OCI-LY3 (cell line): ENCODE measurements around the gene ZNF438.

Experiments
- H2AFZ ChIP-seq: fragments of 200-600, 300-600 bp; shearing (Covaris generic); 2 replicates; pipeline ENCODE4 v1.6.0; 2014; ENCODE audit warnings: antibody characterized with exemption, low read depth, low read length
- H3K27ac ChIP-seq: fragments of 200-600, 300-600 bp; sonication (generic); 2 replicates; pipeline ENCODE4 v1.5.1; 2014; ENCODE audit warnings: mild to moderate bottlenecking, low read length, moderate library complexity, mixed read lengths
- H3K27me3 ChIP-seq: fragments of 200-600, 300-600 bp; sonication (generic); 2 replicates; pipeline ENCODE4 v1.6.1; 2014; ENCODE audit warnings: low read depth, low read length, mixed read lengths
- H3K36me3 ChIP-seq: fragments of 200-600, 300-600 bp; sonication (generic); replicated peaks from 2 replicates; pipeline ENCODE3; 2014; ENCODE audit warnings: low read depth, low read length, mixed read lengths
- H3K4me1 ChIP-seq: fragments of 300-600, 200-600 bp; sonication (generic); 2 replicates; pipeline ENCODE4 v1.6.1; 2014; ENCODE audit warnings: low read length, mixed read lengths
- H3K4me2 ChIP-seq: fragments of 200-600, 300-600 bp; sonication (generic); 2 replicates; pipeline ENCODE4 v1.6.1; 2014; ENCODE audit warnings: low read length, mixed read lengths
- H3K4me3 ChIP-seq: fragments of 300-600, 200-600 bp; sonication (generic); 2 replicates; pipeline ENCODE4 v1.5.1; 2014; ENCODE audit warnings: antibody characterized with exemption, mild to moderate bottlenecking, low read length, moderate library complexity
- H3K79me2 ChIP-seq: fragments of 300-600, 200-600 bp; shearing (Covaris generic); 2 replicates; pipeline ENCODE4 v1.6.1; 2014; ENCODE audit warnings: mild to moderate bottlenecking, low read length, mixed read lengths
- H3K9ac ChIP-seq: fragments of 300-600, 200-600 bp; shearing (Covaris generic); 2 replicates; pipeline ENCODE4 v1.6.0; 2014; ENCODE audit warnings: mild to moderate bottlenecking, low read length, moderate library complexity
- H3K9me3 ChIP-seq: fragments of 200-600, 300-600 bp; shearing (Covaris generic); 2 replicates; pipeline ENCODE4 v1.6.1; 2014; ENCODE audit warnings: low read length, mixed read lengths; ENCODE audit not compliant: insufficient read depth
- H4K20me1 ChIP-seq: fragments of 200-600, 300-600 bp; sonication (generic); 2 replicates; pipeline ENCODE4 v1.6.1; 2016; ENCODE audit warnings: low read length, mixed read lengths; ENCODE audit not compliant: insufficient read depth
- CTCF ChIP-seq: fragments of 200-600, 300-600 bp; sonication (generic); IDR thresholded peaks from 2 replicates; pipeline ENCODE4 v1.5.1; 2014; ENCODE audit warnings: antibody characterized with exemption, low read length, low read depth
- EZH2phosphoT487 ChIP-seq: fragments of 200-600 bp; shearing (Covaris generic); IDR thresholded peaks from 2 replicates; pipeline ENCODE4 v1.6.1; 2018; ENCODE audit warnings: antibody characterized with exemption, mixed run types, low read depth

Gene ZNF438

GRCh38 chr10:30865141-30865926 lies 166.3 kb downstream of the ZNF438 start:
- H3K27ac ChIP-seq: no peak overlapping the region
- no peak for TF ChIP-seq EZH2phosphoT487

GRCh38 chr10:30863516-30864210 lies 168.0 kb downstream of the ZNF438 start:
- no peak overlapping the region for H3K27ac ChIP-seq
- H3K79me2 ChIP-seq: no peaks in the 10 kb centered on the region
- no peak overlapping the region for H2AFZ ChIP-seq
- H3K4me2 ChIP-seq: no peak overlapping the region
- no peak overlapping the region for H3K4me3 ChIP-seq
- no peaks in the 10 kb centered on the region for H3K4me1 ChIP-seq
- H3K36me3 ChIP-seq: no peaks in the 10 kb centered on the region
- H3K27me3 ChIP-seq: no peaks in the 10 kb centered on the region
- TF ChIP-seq EZH2phosphoT487 (no peak), CTCF (no peak)
- H4K20me1 ChIP-seq: no peaks in the 10 kb centered on the region
- no peaks in the 10 kb centered on the region for H3K9me3 ChIP-seq
- no peak overlapping the region for H3K9ac ChIP-seq

More at GRCh38 chr10:30865141-30865926, 166.3 kb downstream of the ZNF438 start:
- Histone ChIP-seq H2AFZ (no peak overlapping the region), H3K79me2 (no peaks in the 10 kb centered on the region), H3K4me1 (no peaks in the 10 kb centered on the region), H4K20me1 (no peaks in the 10 kb centered on the region), H3K4me3 (no peak overlapping the region), H3K27me3 (no peaks in the 10 kb centered on the region), H3K4me2 (no peak overlapping the region), H3K36me3 (no peaks in the 10 kb centered on the region), H3K9ac (no peak overlapping the region), H3K9me3 (no peaks in the 10 kb centered on the region)

- Histone ChIP-seq H3K4me2 (no peak overlapping the region), H3K4me1 (no peaks in the 10 kb centered on the region), H3K9ac (no peak overlapping the region), H3K36me3 (no peaks in the 10 kb centered on the region), H3K4me3 (no peak overlapping the region), H3K79me2 (no peaks in the 10 kb centered on the region), H4K20me1 (no peaks in the 10 kb centered on the region), H3K27me3 (no peaks in the 10 kb centered on the region), H3K27ac (no peak overlapping the region), H3K9me3 (no peaks in the 10 kb centered on the region), H2AFZ (no peak overlapping the region)
- TF ChIP-seq CTCF: no peak
- TF ChIP-seq EZH2phosphoT487: no peak
Observed at GRCh38 chr10:30862486-30862885, 169.2 kb downstream of the ZNF438 start.

GRCh38 chr10:30861976-30862375 lies 169.7 kb downstream of the ZNF438 start:
- no peak overlapping the region for H3K4me3 ChIP-seq
- no peaks in the 10 kb centered on the region for H3K36me3 ChIP-seq
- H3K9me3 ChIP-seq: no peaks in the 10 kb centered on the region
- no peaks in the 10 kb centered on the region for H4K20me1 ChIP-seq
- TF ChIP-seq CTCF (no peak), EZH2phosphoT487 (no peak)
- H3K27me3 ChIP-seq: no peaks in the 10 kb centered on the region
- H3K79me2 ChIP-seq: no peaks in the 10 kb centered on the region
- H3K9ac ChIP-seq: no peak overlapping the region
- no peak overlapping the region for H2AFZ ChIP-seq
- no peak overlapping the region for H3K27ac ChIP-seq
- H3K4me1 ChIP-seq: no peaks in the 10 kb centered on the region
- no peak overlapping the region for H3K4me2 ChIP-seq
